NCI-H446 treated with DMSO at 0.1 percent for 48 hours (cell line): ENCODE data around the gene BCL6.

Source experiments
- DNase-seq: peaks from one replicate; lab custom pipeline; 2025; lab: John Stamatoyannopoulos, UW

Gene BCL6

GRCh38 chr3:187745201-187746058 is at the start of gene BCL6:
Gene BCL6 (minus strand): TSS chr3:187745468. CDS start chr3:187733693, 11,775 bp downstream.
- DNase-seq: peak; percentile 93

- DNase-seq: no peak
Observed at GRCh38 chr3:187794731-187795130, 49.5 kb upstream of the BCL6 start.

GRCh38 chr3:187793618-187794017 is 48.4 kb upstream of the BCL6 start:
- no peak for DNase-seq

DNA sequence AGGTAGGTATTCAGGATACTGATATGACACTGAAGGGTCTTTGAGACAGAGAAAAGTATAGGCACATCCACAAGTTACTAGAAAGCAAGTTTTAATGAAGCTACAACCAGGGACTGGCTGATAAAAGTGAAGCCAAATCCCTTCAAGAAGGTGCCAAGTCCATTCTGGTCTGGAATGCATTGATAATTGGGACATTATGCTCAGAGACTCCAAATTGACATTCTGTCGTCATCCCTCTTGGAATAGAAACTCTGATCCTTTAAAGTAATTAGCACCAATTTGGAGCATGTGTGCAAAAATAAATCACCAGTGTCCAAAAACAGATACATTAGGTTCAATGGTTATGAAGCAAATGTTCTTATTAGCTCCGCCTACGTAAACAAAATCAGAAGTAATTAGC is 47.3 kb upstream of the BCL6 start:
- DNase-seq: peak; percentile 84

- no peak for DNase-seq
Observed at GRCh38 chr3:187789872-187790271, 44.6 kb upstream of the BCL6 start.

- DNase-seq: no peak
Observed at GRCh38 chr3:187788984-187789857, 44.0 kb upstream of the BCL6 start.

GRCh38 chr3:187783098-187783497 is 37.8 kb upstream of the BCL6 start:
- DNase-seq: peak; percentile 91

DNA sequence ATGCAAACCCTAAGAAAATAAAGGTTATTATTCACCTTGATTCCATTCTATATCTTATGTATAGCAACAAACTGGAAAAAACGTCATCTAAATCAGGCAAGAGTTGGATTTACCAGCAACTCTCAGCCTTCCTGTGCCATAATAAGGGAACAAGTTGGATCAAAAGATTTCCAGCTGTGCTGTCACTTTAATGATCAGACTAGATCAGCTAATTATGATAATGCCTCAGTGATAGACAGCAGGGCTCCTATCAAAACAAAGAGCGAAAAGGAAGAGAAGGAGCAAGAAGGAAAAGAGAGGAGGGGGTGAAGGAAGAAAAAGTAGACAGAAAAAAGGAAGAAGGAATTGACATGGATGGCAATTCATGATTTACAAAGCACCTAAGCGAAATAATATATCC is 36.7 kb upstream of the BCL6 start:
- no peak for DNase-seq

- no peak for DNase-seq
Observed at GRCh38 chr3:187781001-187781400, 35.7 kb upstream of the BCL6 start.

GRCh38 chr3:187778726-187779125 is 33.5 kb upstream of the BCL6 start:
- no peak for DNase-seq

DNA sequence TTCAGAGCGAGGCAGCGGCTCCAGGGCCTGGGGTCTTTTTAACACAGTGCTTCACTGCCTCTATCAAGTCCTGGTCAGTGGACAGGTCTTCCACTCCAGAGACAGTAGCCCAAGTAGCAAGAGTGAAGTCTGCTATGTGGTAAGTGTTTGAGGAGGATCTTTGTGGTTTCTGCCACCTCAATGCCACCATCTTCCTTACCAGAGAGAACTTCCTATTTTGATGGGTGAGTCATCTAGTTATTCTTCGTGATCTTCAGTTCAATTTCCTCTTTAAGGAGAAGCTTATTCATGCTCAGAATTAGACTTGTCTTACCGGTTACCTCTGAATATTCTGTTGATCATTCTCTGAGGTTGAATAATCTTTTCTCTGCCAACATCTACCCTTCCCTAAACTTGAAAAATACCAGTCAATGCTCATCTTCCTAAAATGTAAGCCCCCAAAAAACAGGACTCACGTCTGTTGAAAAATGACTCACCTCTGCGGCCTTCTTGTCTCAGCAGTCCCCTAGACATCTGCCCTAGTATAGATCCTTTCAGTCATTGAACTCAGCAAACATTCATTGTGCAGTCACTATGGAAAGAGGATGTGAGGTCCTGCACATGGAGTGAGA is 32.2 kb upstream of the BCL6 start:
- no peak for DNase-seq

DNA sequence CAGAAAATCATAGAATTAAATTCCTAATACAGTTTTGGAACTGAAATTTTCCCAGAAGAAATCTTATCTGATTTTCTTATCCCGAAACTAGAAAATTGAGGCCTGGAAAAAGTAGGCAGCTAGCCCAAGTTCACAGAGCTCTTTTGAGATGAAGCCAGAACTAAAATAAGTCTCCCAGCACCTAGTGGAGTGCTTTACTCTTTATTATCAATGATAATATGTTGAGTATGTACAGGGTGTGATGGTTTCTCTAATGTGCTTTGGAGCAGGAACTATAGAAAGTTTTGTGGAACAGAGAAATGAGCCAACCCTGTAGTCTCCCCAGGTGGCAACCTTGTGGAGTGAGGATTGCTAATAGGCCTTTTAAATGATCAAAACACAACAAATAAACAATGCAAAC is 30.3 kb upstream of the BCL6 start:
- no peak for DNase-seq

DNA sequence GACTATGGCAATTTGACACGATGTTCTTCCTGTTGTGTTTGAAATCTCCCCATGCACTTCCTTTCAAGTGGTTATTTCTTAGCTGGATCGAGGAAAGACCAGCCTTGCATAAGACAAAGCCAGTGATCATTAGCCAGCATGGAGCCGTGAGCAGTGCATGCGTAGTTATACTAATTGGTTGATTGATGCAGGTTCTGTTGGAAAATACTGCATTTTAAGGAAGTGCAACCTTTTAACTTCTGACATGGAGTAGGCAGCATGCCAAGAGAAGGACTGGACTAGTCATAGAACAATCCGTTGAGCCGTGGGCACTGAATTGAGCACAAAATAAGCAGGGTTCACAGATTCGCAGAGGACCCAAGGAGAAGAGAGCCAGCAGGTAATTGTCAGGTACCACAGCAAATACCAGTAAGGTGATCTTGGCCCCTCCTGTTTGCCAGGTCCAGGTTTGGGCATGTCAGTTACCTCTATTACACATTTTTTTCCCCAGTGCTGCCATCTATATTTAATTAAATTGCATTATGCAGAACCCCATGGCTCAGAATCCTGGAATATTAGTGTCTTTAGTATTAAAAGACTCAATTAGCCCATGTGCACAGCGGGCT is 29.0 kb upstream of the BCL6 start:
- DNase-seq: no peak

DNA sequence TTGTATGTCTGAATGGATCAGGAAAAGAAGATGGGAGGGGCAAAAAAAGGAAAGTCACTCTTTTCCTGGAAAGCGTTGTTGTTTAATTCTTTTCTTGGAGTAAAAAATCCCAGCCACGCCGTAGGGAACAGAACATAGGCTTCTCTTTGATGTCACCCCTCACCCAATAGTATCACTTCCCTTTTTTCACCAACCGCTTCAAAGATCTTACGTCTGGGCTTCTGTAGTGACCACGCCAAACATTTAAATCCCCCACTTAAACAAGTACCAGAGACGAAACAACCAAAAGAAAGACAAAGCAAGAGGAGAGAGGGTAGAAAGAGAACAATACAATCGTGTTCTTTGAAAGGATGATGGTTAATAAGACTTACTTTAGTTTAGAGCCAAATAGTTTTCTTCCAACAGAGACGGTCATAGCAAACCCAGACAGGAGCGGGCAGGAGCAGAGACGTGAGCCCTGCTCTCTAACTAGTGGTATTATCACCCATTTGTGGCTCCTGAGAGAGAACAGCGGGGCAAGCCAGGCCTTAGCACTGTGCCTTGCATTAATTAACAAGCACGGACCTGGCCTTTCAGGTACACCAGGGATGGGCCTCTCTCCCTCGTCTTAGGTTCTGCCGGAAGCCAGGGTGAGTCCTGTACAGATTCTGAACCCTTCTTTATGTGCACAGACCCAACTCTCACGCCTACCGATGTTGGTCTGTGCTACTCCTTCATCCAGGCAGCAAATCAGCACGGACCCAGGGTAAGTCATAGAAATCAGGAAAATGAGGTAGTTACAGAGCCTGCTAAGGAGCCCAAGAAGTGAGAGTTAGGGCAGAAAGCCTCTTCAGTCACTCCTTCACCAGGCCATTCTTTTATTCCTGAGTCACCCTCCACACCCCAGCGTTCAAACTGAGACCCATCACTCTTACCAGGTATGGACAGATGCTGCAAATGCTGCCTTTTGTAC is 28.2 kb upstream of the BCL6 start:
- no peak for DNase-seq

DNA sequence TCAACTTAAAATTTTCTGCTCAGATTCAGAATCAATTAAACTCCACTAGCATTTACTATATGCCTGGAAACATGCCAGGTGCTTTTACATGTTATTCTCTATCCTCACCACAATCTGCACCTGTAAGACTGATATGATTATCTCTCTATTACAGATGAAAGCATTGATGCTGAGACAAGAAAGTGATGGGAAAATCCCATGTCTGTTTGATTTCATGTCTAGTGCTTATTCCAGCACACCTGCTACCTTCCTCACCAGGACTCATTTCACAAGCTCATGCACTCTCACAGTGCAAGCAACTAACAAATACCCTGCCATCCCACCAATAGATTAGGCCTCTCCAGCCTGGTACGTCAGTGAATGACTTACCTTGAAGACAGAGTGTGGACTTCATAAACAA is 25.0 kb upstream of the BCL6 start:
- DNase-seq: no peak

- peak; percentile 81 for DNase-seq
Observed at GRCh38 chr3:187769771-187770170, 24.5 kb upstream of the BCL6 start.

DNA sequence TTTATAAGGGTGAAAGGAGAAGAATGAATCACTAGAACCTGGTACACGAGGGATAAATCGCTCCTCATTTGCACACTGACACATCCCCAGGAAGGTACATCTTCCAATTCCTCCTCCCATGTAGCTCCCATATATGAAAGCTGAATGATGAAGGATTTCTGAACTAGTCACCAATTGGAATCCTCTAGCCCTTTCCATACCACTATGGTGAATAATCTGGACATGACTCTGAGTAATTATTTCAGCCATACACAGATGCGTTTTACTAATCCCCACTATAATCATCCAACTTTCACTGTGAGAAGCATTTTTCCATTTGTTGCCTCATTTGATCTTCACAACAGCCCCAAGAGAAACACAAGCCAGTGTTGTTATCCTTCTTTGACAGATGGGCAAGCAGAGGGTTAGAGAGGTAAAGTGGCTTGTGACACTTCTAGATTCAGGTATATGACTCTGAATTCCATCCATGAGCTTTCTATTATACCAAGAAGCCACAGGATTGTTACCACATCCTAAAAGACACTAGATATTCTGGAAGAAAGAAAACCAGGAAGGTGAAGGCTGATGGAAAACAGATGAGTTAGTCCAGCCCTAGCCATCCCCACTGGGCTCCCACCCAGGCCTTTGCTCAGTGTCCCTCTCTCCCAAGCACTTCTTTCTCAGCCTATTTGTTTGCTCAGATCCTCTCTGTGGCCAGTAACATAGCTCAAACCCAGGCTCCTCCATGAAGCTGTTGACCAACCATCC is 22.2 kb upstream of the BCL6 start:
- DNase-seq: no peak

- DNase-seq: no peak
Observed at GRCh38 chr3:187765342-187765741, 20.1 kb upstream of the BCL6 start.

DNA sequence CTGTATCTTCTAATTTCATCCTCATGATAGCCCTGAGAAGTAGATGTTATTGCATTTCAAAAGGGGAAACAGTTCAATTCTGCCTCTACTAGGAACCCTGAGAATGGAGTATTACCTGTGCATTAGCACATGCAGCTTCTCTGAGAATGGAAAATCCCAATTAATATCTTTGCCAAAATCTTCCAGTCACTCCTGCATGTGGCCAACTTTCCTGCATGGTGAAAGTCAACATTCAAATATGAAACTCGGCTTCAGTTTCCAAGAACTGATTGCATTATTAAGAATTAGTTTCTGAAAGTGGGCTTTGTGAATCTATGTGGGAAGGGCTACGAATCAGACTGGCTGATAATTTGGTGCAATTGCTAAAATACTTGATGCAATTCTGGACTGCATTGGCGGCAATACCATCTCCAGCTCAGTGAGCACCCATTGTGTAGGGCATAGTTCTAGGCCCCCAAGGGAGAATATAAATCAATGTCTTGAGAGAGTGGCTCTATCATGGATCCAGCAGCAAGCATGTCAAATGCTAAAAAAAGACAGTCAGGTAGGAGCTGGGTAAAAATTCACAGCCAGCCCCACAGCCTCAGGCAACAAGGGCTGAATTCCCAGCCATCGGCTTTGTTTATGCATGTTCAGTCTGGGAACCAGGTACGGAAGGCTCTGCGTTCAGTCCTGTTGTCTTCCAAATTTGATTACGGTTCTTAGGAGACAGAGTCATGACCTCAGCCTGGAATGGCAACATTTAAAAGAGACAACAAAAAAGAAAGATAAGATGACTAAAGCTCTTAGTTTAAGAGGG is 18.8 kb upstream of the BCL6 start:
- no peak for DNase-seq
